Neural cell (in vitro differentiated cells): ENCODE measurements around the gene MIA2.

Experiments
- EZH2 ChIP-seq: fragments of 200-600, 300-800 bp; shearing (Covaris generic), sonication (generic); IDR thresholded peaks from 2 replicates; pipeline ENCODE4 v1.6.1; 2014; ENCODE audit warnings: antibody characterized with exemption, low read length, borderline replicate concordance, mild to moderate bottlenecking; ENCODE audit not compliant: insufficient read depth, poor library complexity, severe bottlenecking
- RAD21 ChIP-seq: fragments of 450-650 bp; conservative IDR thresholded peaks from 2 replicates; pipeline ENCODE4 v1.6.1; 2014; ENCODE audit warnings: antibody characterized with exemption, mild to moderate bottlenecking, moderate library complexity
- TAF1 ChIP-seq: IDR thresholded peaks from 2 replicates; pipeline ENCODE4 v1.6.1; 2012; ENCODE audit warnings: low read depth
- TF ChIP-seq, protein P1 (sequence below): fragments of 450-650 bp; IDR thresholded peaks from 2 replicates; pipeline ENCODE4 v1.5.1; 2014; ENCODE audit warnings: antibody characterized with exemption, mild to moderate bottlenecking, moderate library complexity; ENCODE audit not compliant: poor library complexity, severe bottlenecking

DNA sequence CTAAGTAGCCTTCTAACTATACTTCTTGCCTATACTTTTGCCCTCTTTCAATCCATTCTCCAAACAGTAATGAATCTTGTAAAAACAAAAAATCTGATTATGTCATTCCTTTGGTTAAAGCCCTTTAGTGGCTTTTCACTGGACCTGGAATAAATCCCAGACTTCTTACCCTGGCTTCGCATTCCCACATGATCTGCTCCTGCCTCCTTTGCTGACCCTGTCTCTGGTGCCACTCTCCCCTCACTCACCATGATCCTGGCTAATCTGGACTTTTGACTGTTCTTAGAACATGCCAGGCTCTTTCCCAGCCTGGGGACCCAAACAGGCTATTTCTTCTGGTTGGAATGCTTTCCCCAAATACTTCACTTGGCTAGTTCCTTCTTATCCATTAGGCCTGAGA is 7.9 kb downstream of the MIA2 start:
- TF ChIP-seq, protein P1, sequence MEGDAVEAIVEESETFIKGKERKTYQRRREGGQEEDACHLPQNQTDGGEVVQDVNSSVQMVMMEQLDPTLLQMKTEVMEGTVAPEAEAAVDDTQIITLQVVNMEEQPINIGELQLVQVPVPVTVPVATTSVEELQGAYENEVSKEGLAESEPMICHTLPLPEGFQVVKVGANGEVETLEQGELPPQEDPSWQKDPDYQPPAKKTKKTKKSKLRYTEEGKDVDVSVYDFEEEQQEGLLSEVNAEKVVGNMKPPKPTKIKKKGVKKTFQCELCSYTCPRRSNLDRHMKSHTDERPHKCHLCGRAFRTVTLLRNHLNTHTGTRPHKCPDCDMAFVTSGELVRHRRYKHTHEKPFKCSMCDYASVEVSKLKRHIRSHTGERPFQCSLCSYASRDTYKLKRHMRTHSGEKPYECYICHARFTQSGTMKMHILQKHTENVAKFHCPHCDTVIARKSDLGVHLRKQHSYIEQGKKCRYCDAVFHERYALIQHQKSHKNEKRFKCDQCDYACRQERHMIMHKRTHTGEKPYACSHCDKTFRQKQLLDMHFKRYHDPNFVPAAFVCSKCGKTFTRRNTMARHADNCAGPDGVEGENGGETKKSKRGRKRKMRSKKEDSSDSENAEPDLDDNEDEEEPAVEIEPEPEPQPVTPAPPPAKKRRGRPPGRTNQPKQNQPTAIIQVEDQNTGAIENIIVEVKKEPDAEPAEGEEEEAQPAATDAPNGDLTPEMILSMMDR, result no peak
- TF ChIP-seq EZH2 (no peak), TAF1 (no peak), RAD21 (no peak)
